SK-N-SH treated with all-trans-retinoic acid at 6 μM for 48 hours (cell line): ENCODE results near the gene CCND2.
"Not testable (repeated sequence)": the region's sequence is repeated elsewhere in the genome, so short reads cannot be mapped to it uniquely, and the experiment has no call there.

Source experiments
- ATAC-seq: fragments of 200-7000 bp; cut with Tn5 transposase; 3 replicates; pipeline ENCODE4 v1.9.1; 2020; ENCODE audit warnings: mild to moderate bottlenecking, moderate library complexity
- ARNTL ChIP-seq: fragments of 450-650 bp; formaldehyde crosslinking; IDR thresholded peaks from 2 replicates; pipeline ENCODE4 v1.5.0; 2020; ENCODE audit warnings: low read depth, mild to moderate bottlenecking, moderate library complexity, borderline replicate concordance
- CREB5 ChIP-seq: fragments of 250-450 bp; sonication (Bioruptor Pico); IDR thresholded peaks from 2 replicates; pipeline ENCODE4 v1.5.1; 2020; ENCODE audit warnings: low read depth, mild to moderate bottlenecking, moderate library complexity
- CSDC2 ChIP-seq: fragments of 250-450 bp; sonication (Bioruptor Pico); IDR thresholded peaks from 2 replicates; pipeline ENCODE4 v1.5.0; 2020; ENCODE audit warnings: mild to moderate bottlenecking, moderate library complexity
- CSRNP3 ChIP-seq: fragments of 250-450 bp; sonication (Bioruptor Pico); IDR thresholded peaks from 2 replicates; pipeline ENCODE4 v1.5.1; 2021; ENCODE audit warnings: mild to moderate bottlenecking, moderate library complexity
- ESRRG ChIP-seq: fragments of 250-450 bp; sonication (Bioruptor Pico); IDR thresholded peaks from 2 replicates; pipeline ENCODE4 v1.6.1; 2021; ENCODE audit warnings: mild to moderate bottlenecking
- GLIS3 ChIP-seq: fragments of 250-450 bp; sonication (Bioruptor Pico); IDR thresholded peaks from 2 replicates; pipeline ENCODE4 v1.5.0; 2020; ENCODE audit warnings: mild to moderate bottlenecking, moderate library complexity
- ISL1 ChIP-seq: fragments of 250-450 bp; sonication (Bioruptor Pico); IDR thresholded peaks from 2 replicates; pipeline ENCODE4 v2.1.2; 2022; ENCODE audit warnings: mild to moderate bottlenecking, moderate library complexity
- OSR1 ChIP-seq: fragments of 250-450 bp; sonication (Bioruptor Pico); IDR thresholded peaks from 2 replicates; pipeline ENCODE4 v1.8.0; 2022; ENCODE audit warnings: moderate library complexity, mild to moderate bottlenecking, inconsistent platforms
- PATZ1 ChIP-seq: fragments of 250-450 bp; sonication (Bioruptor Pico); IDR thresholded peaks from 2 replicates; pipeline ENCODE4 v1.8.0; 2020; ENCODE audit warnings: mild to moderate bottlenecking, moderate library complexity, borderline replicate concordance
- TOX ChIP-seq: fragments of 250-450 bp; sonication (Bioruptor Pico); IDR thresholded peaks from 2 replicates; pipeline ENCODE4 v1.8.0; 2021; ENCODE audit warnings: mild to moderate bottlenecking, moderate library complexity, borderline replicate concordance
- ZC3H10 ChIP-seq: fragments of 250-450 bp; sonication (Bioruptor Pico); IDR thresholded peaks from 2 replicates; pipeline ENCODE4 v1.5.1; 2021; ENCODE audit warnings: mild to moderate bottlenecking, moderate library complexity
- ZFP3 ChIP-seq: fragments of 250-450 bp; sonication (Bioruptor Pico); IDR thresholded peaks from 2 replicates; pipeline ENCODE4 v1.5.0; 2020; ENCODE audit warnings: mild to moderate bottlenecking, moderate library complexity
- ZFP30 ChIP-seq: fragments of 450-650 bp; formaldehyde crosslinking; IDR thresholded peaks from 2 replicates; pipeline ENCODE4 v1.5.0; 2022; ENCODE audit warnings: mild to moderate bottlenecking, moderate library complexity
- ZNF70 ChIP-seq: fragments of 450-650 bp; formaldehyde crosslinking; IDR thresholded peaks from 2 replicates; pipeline ENCODE4 v1.5.0; 2020; ENCODE audit warnings: mild to moderate bottlenecking, moderate library complexity
- ZNF8 ChIP-seq: fragments of 450-650 bp; formaldehyde crosslinking; IDR thresholded peaks from 2 replicates; pipeline ENCODE4 v1.5.0; 2020; ENCODE audit warnings: mild to moderate bottlenecking, moderate library complexity
- TF ChIP-seq, protein P1 (sequence below): fragments of 250-450 bp; sonication (Bioruptor Pico); IDR thresholded peaks from 2 replicates; pipeline ENCODE4 v1.5.0; 2020; ENCODE audit warnings: mild to moderate bottlenecking, moderate library complexity
- TF ChIP-seq, protein P2 (sequence below): fragments of 250-450 bp; sonication (Bioruptor Pico); IDR thresholded peaks from 2 replicates; pipeline ENCODE4 v1.8.0; 2021; ENCODE audit warnings: low read depth, mild to moderate bottlenecking, moderate library complexity, borderline replicate concordance

CCND2 gene

GRCh38 chr12:4241592-4241991 lies 32.0 kb upstream of the CCND2 start (continued):
- TF ChIP-seq PATZ1 (CRISPR knock-in tag): no peak

- TF ChIP-seq OSR1 (CRISPR knock-in tag): no peak
- TF ChIP-seq PATZ1 (CRISPR knock-in tag): no peak
- TF ChIP-seq ZFP30: no peak
- TF ChIP-seq ARNTL (CRISPR knock-in tag): no peak
- TF ChIP-seq ZFP3 (CRISPR knock-in tag): no peak
- no peak for TF ChIP-seq ZNF70 (CRISPR knock-in tag)
- TF ChIP-seq ZC3H10 (CRISPR knock-in tag): no peak
- no peak for TF ChIP-seq GLIS3 (CRISPR knock-in tag)
- TF ChIP-seq CSRNP3 (CRISPR knock-in tag): no peak
- no peak for TF ChIP-seq TOX (CRISPR knock-in tag)
- TF ChIP-seq ZNF8 (CRISPR knock-in tag): no peak
- no peak for TF ChIP-seq CREB5
- TF ChIP-seq, protein P1, sequence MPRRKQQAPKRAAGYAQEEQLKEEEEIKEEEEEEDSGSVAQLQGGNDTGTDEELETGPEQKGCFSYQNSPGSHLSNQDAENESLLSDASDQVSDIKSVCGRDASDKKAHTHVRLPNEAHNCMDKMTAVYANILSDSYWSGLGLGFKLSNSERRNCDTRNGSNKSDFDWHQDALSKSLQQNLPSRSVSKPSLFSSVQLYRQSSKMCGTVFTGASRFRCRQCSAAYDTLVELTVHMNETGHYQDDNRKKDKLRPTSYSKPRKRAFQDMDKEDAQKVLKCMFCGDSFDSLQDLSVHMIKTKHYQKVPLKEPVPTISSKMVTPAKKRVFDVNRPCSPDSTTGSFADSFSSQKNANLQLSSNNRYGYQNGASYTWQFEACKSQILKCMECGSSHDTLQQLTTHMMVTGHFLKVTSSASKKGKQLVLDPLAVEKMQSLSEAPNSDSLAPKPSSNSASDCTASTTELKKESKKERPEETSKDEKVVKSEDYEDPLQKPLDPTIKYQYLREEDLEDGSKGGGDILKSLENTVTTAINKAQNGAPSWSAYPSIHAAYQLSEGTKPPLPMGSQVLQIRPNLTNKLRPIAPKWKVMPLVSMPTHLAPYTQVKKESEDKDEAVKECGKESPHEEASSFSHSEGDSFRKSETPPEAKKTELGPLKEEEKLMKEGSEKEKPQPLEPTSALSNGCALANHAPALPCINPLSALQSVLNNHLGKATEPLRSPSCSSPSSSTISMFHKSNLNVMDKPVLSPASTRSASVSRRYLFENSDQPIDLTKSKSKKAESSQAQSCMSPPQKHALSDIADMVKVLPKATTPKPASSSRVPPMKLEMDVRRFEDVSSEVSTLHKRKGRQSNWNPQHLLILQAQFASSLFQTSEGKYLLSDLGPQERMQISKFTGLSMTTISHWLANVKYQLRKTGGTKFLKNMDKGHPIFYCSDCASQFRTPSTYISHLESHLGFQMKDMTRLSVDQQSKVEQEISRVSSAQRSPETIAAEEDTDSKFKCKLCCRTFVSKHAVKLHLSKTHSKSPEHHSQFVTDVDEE (CRISPR knock-in tag): no peak
- TF ChIP-seq ESRRG (CRISPR knock-in tag): no peak
- no peak for TF ChIP-seq ISL1 (CRISPR knock-in tag)
- no peak for TF ChIP-seq CSDC2 (CRISPR knock-in tag)
- TF ChIP-seq, protein P2, sequence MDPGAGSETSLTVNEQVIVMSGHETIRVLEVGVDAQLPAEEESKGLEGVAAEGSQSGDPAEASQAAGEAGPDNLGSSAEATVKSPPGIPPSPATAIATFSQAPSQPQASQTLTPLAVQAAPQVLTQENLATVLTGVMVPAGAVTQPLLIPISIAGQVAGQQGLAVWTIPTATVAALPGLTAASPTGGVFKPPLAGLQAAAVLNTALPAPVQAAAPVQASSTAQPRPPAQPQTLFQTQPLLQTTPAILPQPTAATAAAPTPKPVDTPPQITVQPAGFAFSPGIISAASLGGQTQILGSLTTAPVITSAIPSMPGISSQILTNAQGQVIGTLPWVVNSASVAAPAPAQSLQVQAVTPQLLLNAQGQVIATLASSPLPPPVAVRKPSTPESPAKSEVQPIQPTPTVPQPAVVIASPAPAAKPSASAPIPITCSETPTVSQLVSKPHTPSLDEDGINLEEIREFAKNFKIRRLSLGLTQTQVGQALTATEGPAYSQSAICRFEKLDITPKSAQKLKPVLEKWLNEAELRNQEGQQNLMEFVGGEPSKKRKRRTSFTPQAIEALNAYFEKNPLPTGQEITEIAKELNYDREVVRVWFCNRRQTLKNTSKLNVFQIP: no peak
- no peak for ATAC-seq
Observed at GRCh38 chr12:4242595-4242994, 31.0 kb upstream of the CCND2 start.

GRCh38 chr12:4243091-4243490 lies 30.5 kb upstream of the CCND2 start:
- no peak for ATAC-seq
- TF ChIP-seq OSR1 (CRISPR knock-in tag) (no peak), ZC3H10 (CRISPR knock-in tag) (no peak), ESRRG (CRISPR knock-in tag) (no peak)

- not testable (repeated sequence) for ATAC-seq
Observed at GRCh38 chr12:4243491-4244100, 30.0 kb upstream of the CCND2 start.
